Kidney glomerular epithelial cell (primary cell): ENCODE measurements around the gene DYNC2H1.
"Not testable (repeated sequence)": the region's sequence is repeated elsewhere in the genome, so short reads cannot be mapped to it uniquely, and the experiment has no call there.

Experiments
- DNase-seq: peaks from one replicate; lab custom pipeline; 2025; lab: John Stamatoyannopoulos, UW

Gene DYNC2H1

DNA sequence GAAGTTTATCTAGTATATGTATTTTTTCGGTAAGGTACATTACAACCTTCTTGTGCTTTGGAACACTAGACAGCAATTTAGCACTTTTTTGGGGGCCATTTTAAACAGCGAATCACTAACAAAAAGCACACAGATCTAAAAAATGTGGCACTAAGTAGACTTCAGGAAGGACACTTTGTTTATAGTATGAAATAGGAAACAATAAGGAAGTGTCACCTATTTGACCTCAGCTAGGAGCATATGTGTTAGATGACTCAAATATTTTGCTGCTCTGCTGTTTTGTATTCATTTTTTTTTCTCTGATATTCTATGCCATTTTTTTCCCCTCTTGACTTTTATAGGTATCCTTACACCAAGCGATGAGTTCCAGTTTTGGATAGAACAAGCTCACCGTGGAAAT is 5.6 kb downstream of the DYNC2H1 start:
- no peak for DNase-seq

DNA sequence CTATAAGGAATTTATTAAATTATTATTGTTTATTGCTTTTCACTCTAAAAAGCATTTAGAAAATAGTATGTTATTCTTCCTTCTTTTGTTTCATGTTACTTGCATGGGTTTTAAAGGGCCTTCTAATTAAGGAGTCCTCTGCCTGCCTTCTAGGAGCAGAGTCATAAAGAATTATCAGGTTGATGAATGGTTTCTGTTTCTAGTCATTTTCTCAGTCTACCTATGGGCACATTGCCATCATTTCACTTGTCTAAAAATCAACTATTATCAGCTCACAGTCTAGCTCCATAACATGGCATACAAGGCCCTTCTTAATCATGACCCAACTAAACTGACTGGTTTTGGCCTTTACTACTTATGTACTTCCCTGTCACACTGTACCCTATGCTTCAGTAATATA is 16.2 kb downstream of the DYNC2H1 start:
- no peak for DNase-seq

DNA sequence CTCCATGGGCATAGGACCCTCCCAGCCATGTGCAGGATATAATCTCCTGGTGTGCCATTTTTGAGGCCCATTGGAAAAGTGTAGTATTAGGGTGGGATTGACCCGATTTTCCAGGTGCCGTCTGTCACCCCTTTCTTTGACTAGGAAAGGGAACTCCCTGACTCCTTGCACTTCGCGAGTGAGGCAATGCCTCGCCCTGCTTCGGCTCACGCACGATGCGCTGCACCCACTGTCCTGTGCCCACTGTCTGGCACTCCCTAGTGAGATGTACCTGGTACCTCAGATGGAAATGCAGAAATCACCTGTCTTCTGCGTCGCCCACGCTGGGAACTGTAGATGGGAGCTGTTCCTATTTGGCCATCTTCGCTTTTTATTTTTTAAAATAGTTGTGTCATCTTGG is 32.8 kb downstream of the DYNC2H1 start:
- DNase-seq, result not testable (repeated sequence)

DNA sequence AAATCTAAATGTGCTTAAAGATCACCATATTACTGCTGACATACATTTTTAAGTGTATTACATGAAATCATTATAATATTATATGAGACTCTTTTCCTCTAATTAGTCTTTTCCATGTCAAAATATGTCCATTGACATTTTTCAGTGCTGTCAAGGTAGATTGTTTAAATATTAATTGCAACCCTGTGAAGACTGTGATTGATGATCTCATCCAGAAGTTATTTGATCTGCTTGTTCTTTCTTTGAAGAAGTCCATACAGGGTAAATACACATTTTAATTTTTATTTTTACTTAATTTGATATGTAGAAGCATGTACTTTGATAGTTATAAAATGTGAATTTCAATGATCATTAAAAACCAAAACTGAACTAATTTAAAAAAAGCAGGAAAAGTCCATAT is 38.4 kb downstream of the DYNC2H1 start:
- peak; percentile 3 for DNase-seq

DNA sequence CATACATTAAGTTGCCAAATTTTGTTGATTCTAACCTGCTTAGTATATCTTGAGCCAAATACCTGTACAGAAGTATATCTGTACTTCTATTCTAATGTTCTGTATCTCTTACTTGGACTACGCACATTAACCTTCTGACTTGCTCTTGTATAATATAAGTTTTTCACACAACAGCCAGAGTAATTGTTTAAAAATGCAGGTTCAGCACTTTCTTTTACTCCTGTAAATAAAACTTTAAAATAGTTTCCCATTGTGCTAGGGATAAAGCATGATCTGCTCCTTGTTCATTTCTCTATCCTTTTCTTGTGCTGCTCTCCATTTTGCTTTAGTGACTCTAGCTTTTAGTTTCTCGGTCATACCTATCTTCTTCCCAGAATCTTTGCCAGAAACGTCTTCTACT is 48.3 kb downstream of the DYNC2H1 start:
- no peak for DNase-seq

DNA sequence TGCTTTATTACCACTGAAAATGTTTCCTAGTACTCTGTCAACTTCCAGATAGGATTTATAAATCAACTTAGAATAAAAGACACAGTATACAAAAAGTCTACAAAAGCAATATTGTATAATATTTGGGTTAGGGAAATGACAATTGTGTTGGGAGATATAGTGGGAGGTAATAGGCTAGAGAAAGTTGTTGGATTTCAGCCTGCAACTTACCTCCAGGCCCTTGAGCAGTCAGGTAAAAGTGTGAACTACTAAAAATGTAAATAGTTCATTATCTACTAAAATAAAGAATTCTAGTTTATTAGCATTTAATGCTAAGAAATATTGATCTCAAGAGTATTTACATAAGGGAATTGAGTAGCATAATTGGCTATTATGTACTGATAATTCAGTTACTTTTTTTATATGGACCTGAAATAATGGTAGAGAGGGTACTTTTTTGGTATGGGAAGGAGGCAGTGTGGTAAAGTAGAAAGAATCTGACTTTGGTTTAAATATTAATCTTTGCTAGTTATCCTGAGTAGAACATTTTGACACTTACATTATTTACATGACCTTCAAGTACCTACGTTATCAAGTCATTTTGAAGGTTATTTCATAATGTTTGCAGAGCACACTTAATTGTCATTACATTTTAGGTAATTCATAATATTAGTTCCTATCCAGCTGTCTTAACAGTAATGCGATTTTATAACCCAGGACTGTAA is 55.0 kb downstream of the DYNC2H1 start:
- no peak for DNase-seq

DNA sequence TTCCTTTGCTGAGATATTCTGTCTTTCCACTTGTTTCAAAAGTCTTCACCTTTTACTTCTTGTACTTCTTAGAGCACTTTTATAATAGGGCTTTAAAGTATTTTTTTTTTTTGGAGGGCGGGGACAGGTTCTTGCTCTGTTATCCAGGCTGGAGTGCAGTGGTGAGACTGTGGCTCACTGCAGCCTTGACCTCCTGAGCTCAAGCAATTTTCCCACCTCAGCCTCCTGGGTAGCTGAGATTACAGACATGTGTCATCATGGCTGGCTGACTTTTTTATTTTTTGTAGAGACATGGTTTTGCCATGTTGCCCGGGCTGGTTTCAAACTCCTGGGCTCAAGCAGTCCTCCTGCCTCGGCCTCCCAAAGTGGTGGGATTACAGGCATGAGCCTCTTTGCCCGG is 57.9 kb downstream of the DYNC2H1 start:
- no peak for DNase-seq

DNA sequence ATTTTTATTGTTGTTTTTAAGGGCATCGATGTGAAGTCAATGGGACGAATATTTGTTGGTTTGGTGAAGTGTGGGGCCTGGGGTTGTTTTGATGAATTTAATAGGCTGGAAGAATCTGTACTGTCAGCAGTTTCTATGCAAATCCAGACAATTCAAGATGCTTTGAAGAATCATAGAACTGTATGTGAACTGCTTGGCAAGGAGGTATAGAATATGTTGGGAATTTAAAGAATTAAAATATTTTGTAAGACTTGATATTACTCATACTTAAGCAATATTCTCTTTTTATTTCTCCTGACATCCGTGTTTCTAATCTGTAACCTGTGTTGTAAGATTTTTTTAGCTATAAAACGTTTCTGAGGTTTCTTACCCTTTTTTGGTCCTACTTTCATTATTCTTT is 61.6 kb downstream of the DYNC2H1 start:
- DNase-seq, result no peak

DNA sequence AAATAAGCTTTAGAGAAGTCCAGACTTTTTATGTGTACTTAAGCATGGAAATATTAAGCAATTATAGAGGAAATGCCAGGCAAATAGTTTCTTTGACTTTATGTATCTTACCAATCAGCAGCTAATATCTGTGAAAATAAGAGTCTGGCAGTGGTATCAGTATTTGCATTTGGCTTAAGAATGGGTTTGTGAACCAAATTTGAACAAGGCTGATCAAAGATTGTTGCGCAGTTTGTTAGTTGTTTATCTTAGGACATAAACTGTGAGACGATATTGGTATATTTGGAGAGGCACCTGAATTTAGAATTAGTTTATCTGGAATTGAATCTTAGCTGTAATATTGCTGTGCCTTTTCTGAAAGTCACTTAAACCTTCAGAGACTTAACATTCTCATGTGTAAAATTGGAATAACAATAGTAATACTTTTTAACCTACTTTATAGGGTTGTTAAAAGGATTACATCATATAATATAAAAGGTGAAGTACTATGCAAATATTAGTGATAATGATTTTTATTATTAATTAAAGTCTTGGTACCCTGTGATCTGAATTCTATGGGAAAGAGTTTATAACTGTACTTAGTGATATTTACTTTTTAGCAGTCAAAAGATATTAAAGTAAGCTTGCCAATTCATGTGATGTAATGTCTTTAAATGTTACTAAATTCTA is 66.4 kb downstream of the DYNC2H1 start:
- DNase-seq, result no peak

DNA sequence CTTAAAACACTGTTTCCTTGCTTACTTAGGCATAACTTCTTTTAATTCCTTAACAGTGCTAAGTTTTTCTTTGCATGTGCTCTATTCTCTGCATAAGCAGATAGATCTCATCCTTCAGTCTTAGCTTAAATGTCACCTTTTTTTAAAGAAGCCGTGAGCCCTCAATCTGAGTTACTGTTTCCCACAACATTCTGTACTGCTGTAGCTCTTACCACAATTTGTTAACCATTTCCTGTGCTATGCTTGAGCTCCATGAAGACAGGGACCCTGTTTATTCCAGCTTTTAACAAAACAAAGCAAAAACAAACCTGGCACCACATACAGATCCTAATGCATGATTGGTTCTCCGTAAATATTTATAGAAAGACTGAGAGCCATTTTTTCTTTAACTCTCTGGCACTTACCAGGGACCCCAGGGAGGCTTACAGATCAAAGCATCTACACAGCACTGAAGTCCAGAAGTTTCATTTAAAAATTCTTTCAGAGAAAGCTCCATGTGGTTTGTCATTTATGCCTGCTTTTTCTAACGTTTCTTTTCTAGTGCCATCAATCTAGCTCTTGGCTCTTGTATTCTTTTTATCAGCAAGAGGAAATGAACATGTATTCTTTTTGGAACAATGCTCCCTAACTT is 74.9 kb downstream of the DYNC2H1 start:
- DNase-seq, result no peak

DNA sequence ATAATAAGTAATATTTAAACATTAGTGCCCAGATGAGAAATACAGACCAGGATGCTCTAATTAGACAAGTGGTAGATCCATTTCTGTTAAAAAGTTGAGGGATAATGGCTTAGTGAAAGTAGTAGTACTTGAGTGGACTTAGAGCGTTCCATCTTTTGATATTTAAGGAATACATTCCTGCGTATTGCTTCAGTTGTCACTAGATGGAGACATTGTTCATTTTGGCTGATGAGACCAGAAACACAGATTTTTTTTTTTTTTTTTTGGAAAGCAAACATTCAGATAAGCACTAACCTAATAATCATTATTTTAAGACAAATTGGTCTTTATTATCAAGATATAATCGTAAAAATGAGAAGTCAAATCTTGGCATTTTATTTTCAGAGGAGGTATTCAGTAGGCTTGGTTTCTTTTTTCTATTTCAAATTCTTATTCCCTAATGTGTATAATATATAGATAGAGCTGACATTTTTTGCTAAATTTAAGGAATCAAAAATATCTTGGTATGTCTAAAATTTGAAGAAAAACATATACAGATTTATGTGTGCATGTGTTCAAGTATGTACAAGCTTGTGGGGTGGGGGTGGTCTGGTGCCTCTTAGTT is 92.9 kb downstream of the DYNC2H1 start:
- DNase-seq, result no peak

DNA sequence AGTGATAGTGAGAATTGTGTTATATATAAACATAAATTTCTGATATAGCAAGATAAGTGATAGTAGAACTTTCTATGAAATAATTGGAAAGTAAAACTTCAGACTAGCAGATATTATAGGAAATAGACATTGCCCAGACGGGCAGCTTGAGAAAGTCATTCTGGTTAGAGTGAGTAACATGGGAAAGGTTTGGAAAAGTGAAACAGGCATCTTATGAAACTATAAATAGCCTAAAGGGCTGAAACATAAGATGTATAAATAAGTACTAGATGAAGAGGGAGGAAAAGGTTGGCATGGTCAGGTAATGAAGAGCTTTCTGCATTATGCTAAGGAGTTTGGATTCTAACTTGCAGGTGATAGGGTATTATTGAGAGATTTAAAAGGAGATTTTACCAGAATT is 101.3 kb downstream of the DYNC2H1 start:
- no peak for DNase-seq

DNA sequence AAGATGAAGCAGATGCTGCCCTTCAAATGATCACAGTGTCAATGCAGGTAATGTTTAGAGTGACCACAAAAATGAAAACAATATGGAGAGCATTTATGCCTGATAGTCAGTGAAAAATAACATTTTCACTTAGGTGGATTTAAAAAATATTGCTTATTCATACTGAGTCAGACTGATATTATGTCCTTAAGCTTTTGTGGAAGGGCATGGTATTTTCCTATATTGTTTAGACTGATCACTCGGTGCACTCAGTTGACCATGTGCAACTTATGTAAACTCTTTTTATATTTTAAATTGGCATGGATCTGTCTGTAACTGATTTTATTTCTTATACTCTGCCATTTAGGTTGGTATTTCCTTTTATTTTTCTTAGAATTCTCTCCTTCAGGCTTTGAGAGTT is 106.6 kb downstream of the DYNC2H1 start:
- DNase-seq, result no peak

DNA sequence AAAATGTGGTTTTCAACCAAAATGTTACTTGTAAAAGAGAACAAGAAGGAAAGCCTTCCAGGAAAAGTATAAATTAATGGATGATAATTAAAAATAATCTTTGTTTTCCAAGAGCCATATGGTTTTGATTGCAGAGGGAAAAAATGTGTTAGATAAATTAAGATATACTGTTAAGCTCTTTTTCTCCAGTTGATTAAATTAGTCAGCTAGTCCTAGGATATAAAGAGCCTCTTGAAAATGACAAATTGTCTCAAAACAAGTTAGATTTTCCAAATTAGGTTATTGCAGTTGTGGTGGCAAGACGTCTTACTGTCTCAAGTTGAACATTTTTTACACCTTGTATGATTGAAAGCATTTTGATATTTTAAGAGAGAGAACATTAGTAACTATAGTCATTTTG is 110.9 kb downstream of the DYNC2H1 start:
- DNase-seq, result no peak

DNA sequence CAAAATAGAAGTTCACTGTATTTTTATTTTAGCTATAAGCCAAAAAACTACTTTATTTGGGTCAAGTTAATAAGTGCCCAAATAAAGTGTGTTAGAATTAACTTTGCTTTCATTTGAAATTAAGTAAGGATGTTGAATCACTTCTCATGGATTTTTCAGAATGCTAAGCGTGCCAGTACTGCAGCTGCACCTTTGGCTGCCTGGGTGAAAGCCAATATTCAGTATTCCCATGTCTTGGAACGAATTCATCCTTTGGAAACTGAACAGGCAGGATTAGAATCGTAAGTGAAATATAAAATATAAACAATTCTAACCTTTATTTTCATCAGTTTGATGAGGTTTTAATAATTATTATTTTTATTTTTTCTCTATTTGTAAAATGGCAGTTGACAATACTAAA is 113.6 kb downstream of the DYNC2H1 start:
- DNase-seq, result no peak

DNA sequence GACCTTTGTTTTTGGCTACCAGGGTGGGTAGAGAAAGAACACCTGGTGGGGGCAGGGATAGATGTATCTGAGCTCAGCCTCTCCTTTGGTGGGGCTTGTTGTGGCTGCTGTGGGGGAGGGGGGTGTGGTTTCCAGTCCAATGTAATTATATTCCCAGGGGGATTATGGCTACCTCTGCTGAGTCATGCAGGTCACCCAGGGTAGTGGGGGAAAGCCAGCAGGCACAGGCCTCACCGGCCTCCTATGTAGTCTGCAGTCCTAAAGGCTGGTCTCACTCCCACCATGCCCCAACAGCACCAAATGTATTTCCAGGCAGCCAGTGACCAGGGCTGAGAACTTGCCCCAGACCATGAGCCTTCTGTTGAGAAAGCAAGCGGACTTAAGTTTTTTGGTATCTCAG is 119.6 kb downstream of the DYNC2H1 start:
- no peak for DNase-seq

DNA sequence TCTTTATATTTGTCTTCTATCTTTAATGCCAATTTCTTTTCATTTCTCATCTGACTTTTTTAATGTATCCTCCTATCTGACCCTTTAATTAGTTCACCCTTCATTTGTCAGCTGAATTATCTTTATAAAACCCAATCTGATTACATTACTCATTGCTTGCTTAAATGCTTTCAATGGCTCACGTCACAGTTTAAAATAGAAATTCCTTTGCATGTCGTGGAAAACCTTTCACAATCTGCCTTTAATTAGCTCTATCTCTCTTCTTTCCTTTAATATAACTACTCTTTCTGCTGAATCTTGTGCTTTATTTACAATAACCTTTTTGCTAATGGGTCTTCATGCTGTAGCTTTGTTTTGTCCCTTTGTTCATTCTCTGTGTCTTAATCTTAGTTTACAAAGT is 125.7 kb downstream of the DYNC2H1 start:
- no peak for DNase-seq

DNA sequence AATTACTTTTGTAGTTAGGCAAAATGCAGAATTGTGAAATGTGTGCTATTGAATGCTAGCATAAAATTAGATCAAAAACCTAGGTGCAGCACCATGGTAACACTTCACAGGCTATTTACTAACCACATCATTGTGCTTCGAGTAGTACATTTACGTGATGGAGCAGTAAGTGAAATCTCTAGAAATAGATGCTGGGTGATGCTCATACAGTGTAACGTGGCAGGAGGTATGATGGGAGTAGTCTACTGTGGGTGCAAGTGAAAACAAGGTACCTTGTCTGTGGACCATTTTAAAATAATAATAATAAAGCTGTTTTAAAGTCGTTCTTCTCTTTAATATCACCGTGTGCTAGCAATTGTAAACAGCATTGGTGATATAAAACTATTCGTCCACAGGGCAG is 132.3 kb downstream of the DYNC2H1 start:
- DNase-seq, result no peak

DNA sequence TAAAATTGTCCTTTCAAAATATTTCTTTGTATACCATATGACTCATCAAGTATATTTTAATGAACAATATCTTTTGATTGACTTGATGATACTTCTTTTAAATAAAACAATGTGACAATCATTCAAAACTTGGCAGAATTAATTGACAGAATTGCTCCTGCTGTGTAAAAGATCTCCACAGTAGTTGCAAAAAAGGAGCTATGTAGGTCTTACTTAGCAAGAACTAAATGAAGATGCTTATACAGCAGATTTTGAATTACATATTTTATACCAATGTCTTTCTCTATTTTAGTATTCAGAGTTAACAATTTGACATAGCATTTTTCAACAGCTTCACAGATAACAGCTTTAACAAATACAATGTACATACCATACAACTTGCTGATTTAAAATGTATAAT is 144.9 kb downstream of the DYNC2H1 start:
- DNase-seq, result no peak

DNA sequence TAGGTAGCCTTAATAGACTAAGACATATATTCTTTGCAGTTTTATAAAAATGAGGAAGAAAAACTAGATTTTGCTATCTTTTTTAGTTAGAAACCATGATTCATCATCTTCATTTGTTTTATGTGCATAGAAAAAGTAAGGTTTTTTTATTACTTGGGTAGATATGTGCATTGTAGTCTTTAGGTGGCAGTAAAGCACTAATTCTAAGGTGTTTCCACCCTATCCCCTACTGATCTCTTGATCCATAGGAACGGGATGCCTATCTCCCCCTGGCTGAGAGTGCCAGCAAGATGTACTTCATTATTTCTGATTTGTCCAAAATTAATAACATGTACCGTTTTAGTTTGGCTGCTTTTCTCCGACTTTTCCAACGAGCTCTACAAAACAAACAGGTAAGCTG is 148.1 kb downstream of the DYNC2H1 start:
- DNase-seq, result peak; percentile 4

DNA sequence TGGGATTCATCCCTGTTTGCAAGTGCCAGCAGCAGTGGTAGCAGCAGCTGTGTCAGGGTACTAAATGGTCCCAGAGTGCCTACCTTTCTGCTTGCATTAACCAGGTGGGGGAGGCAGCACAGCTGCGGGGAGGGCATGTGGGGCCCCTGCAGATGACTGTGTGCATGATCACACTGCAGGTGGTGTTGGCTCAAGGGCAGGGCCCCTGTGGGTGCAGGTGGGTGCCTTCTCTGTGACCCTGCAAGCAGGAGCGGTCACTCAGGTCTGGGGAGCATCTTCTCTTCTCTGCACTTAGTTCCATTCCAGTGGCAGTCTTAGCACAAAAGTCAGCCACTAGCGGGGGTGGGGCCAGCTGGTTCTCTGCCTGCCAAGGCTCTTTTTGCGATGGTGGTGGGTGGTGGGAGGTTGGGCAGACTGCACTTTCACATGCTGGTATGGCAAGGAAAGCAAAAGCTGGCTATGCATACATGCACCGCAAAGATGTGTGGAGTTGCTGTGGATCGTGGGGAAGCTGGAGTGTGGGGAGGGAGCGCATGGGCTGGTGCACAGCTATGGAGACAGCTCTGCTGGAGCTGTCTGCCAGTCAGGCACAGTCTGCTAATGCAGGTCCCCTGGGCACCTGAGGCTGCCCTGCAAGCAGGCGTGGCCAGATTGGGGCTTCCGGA is 157.1 kb downstream of the DYNC2H1 start:
- DNase-seq, result no peak

DNA sequence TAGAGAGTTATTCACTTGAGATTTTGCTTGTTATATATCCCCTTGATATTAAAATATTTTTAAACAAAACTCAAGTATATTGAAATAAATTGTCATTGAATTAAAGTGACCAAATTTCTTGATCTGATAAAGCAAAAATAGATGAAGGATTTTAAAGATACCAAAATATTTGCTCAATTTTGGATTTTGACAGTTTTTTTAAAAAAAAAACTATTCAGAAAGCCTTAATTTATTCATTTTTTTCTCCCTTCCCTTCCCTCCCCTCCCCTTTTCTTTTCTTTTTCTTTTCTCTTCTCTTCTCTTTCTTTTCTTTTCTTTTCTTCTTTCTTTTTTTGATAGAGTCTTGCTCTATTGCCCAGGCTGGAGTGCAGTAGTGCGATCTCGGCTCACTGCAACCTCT is 163.7 kb downstream of the DYNC2H1 start:
- DNase-seq, result no peak

DNA sequence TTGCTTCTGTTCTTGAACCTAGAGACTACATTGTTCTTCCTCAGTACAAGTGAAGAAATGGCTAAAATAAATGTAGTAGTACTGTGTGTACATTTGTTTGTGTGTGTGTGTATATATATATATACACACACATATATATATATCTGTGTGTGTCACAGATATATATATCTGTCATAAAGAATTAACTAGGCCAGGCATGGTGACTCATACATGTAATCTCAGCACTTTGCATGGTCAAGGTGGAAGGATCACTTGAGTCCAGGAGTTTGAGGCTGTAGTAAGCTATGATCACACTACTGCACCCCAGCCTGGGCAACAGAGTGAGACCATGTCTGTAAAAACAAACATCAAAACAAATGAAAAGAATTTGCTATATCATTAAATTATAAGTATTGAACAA is 164.8 kb downstream of the DYNC2H1 start:
- no peak for DNase-seq
